Bronchial epithelial cell (primary cell): Measurements from ENCODE around the gene SNX24. TPM values are rescaled to one million over a fixed set of nuclear protein-coding genes. Genes with fewer than 3 reads are reported as not detected.
"Not testable (repeated sequence)": the region's sequence is repeated elsewhere in the genome, so short reads cannot be mapped to it uniquely, and the experiment has no call there.

Experiments
- DNase-seq: peaks from one replicate; pipeline ENCODE4 v3.0.0-alpha.2; 2010; ENCODE audit warnings: low read depth
- FAIRE-seq: peaks from 2 replicates; lab custom pipeline; 2011; peaks lifted over from hg19 to GRCh38; lab: Jason Lieb, UNC
- H3K27me3 ChIP-seq: 2 replicates; pipeline ENCODE4 v1.5.1; 2011; ENCODE audit warnings: low read length; ENCODE audit not compliant: control insufficient read depth, insufficient read depth
- H3K36me3 ChIP-seq: 2 replicates; pipeline ENCODE4 v1.5.1; 2011; ENCODE audit warnings: low read length; ENCODE audit not compliant: control insufficient read depth, insufficient read depth
- H3K4me3 ChIP-seq: 2 replicates; pipeline ENCODE4 v1.5.1; 2011; ENCODE audit warnings: mild to moderate bottlenecking, low read depth, low read length, control low read depth
- total RNA-seq: library from RNA; depleted of rRNA; stranded (reverse); fragments of >200 nt; gene quantifications from 2 replicates; pipeline ENCODE4 v1.2.1, GENCODE V29; 2014
- TF ChIP-seq, protein P1 (sequence below): IDR thresholded peaks from 2 replicates; pipeline ENCODE4 v1.5.1; 2011; ENCODE audit warnings: mild to moderate bottlenecking, moderate library complexity, low read length, control low read depth, inconsistent platforms; ENCODE audit not compliant: insufficient read depth, severe bottlenecking

Gene SNX24
- total RNA-seq, 1 donor from 2014 or later: 37.1 TPM

DNA sequence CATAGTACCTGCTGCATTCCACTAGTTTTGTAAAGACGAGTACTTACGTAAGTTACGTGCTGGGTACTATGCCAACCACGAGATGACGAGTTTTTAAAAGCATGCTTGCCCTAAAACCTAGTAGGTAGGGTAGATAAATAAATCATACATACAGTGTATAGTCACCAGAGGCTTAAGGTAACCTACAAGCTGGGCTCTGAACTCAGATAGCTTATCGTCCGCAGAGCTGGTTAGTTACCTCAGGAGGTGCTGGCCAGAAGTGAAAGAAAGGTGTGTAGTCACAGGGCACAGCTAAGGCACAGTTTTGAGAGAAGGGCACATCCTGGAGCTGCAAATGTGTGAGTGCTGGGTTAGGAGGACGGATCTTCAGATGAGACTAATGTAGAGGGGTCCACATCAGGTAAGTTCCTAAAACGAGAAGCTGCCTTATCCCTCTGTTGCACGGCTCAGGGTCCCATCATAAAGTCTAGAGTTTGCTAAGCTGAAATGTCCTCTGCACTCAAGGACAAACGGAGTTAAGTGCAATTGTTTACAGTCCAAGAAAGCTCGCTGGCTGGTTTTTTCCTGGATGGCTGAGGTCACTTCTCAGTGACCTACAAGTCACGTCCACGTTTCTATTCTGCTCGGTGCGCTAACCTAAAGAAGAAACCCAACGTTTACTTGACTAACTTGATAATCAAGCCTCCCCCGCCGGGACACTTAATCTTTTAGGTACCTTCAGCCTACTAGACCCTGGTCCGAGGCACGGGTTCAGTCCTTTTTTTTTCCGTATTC is 1.1 kb upstream of the SNX24 start:
- Histone ChIP-seq H3K4me3 (peak overlapping the region; percentile 76), H3K36me3 (no peaks in the 10 kb centered on the region), H3K27me3 (no peaks in the 10 kb centered on the region)
- peak; percentile 79 for DNase-seq
- FAIRE-seq: no peak
- TF ChIP-seq, protein P1, sequence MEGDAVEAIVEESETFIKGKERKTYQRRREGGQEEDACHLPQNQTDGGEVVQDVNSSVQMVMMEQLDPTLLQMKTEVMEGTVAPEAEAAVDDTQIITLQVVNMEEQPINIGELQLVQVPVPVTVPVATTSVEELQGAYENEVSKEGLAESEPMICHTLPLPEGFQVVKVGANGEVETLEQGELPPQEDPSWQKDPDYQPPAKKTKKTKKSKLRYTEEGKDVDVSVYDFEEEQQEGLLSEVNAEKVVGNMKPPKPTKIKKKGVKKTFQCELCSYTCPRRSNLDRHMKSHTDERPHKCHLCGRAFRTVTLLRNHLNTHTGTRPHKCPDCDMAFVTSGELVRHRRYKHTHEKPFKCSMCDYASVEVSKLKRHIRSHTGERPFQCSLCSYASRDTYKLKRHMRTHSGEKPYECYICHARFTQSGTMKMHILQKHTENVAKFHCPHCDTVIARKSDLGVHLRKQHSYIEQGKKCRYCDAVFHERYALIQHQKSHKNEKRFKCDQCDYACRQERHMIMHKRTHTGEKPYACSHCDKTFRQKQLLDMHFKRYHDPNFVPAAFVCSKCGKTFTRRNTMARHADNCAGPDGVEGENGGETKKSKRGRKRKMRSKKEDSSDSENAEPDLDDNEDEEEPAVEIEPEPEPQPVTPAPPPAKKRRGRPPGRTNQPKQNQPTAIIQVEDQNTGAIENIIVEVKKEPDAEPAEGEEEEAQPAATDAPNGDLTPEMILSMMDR: no peak

DNA sequence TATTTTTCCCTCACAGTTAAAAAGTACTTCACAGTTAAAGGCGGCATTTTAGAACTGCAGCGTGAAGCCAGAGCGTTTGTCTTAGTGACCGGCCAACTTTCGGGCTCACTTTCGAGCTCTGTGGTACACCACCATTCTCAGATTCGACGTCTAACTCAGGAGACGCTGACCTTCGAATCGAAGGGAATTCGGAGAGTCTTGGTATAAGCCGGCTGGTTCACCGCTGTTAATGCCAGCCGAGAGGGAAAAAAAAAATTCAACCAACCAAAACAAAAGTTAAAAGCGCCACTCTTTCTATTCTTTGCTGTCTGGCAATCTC is 544 bp upstream of the SNX24 start:
- H3K36me3 ChIP-seq: no peaks in the 10 kb centered on the region
- H3K27me3 ChIP-seq: no peaks in the 10 kb centered on the region
- DNase-seq (no peak), FAIRE-seq (no peak)
- peak overlapping the region; percentile 76 for H3K4me3 ChIP-seq
- TF ChIP-seq, protein P1: no peak

DNA sequence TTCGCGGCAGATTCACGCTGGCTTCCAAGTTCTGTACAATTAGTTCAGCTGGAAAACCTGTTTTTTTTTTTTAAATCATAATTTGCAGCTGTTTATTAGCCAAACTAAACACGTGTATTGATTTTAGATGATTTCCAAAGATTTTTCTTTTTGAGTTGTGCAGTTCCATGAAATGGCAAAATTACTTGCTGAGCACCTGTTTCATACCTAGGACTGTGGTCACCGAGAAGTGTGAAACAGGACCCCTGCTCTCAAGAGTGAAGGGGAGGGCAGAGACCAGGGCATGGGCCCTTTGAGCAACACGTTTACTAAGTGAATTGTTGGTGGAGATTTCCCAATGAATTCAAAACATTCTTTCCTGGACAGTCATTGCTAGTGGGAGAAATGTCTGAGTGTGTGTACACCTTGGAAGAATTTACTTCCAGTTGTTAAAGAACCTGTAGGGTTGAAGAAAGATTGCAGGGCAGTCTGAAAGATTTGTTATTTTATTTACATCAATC is 688 bp downstream of the SNX24 start:
- no peaks in the 10 kb centered on the region for H3K27me3 ChIP-seq
- H3K36me3 ChIP-seq: no peaks in the 10 kb centered on the region
- DNase-seq: peak; percentile 89
- TF ChIP-seq, protein P1: no peak
- FAIRE-seq: no peak
- H3K4me3 ChIP-seq: peak overlapping the region; percentile 76

DNA sequence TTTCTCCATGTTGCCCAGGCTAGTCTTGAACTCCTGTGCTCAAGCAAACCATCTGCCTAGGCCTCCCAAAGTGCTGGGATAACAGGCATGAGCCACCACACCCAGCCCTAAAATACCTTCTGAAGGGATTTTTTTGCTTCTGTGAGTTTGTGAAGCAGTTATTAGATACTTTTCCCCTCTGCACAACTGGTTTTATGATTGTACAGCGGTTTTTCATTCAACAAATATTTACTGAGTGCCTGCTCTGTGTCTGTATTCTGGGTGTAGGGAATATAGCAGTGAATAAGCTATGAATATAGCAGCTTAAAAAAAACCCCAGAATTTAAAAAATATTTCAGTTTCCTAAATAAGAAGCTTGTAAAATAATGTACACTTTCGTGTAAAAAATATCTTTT is 2.3 kb downstream of the SNX24 start:
- FAIRE-seq: no peak

DNA sequence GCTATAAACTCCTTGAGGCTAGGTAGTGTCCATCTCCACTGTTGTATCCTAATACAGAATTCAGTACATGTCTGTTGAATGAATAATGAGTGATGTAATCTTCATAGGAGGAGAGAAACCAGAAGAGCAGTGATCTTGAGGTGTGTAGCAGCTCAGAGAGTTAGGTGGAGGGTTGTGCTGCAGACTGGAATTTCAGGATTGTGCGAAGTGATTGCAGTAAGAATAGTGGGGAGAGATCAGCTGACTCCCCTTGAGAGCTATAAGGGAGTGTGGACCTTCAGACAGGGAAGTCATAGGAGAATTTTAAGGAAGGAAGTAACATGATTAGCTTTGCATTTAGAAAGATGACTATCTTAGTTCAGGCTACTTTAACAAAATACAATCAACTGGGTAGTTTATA is 4.4 kb downstream of the SNX24 start:
- H3K36me3 ChIP-seq: no peaks in the 10 kb centered on the region
- DNase-seq (peak; percentile 87), FAIRE-seq (peak; percentile 95)
- H3K27me3 ChIP-seq: no peaks in the 10 kb centered on the region
- TF ChIP-seq, protein P1: no peak
- no peak overlapping the region for H3K4me3 ChIP-seq

More for the DNA sequence above, 2.3 kb downstream of the SNX24 start:
- DNase-seq: no peak
- Histone ChIP-seq H3K27me3 (no peaks in the 10 kb centered on the region), H3K4me3 (no peak overlapping the region), H3K36me3 (no peaks in the 10 kb centered on the region)
- TF ChIP-seq, protein P1: no peak

DNA sequence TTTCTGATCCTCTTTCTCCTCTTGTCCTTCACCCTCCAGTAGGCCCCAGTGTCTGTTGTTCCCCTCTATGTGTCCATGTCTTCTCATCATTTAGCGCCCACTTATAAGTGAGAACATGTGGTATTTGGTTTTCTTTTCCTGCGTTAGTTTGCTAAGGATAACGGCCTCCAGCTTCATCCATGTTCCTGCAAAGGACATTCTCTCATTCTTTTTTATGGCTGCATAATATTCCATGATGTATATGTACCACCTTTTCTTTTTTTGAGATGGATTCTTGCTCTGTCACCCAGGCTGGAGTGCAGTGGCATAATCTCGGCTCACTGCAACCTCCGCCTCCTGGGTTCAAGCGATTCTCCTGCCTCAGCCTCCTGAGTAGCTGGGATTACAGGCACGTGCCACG is 12.1 kb downstream of the SNX24 start:
- H3K27me3 ChIP-seq, H3K36me3 ChIP-seq, H3K4me3 ChIP-seq, DNase-seq, FAIRE-seq: not testable (repeated sequence)
